Ovary (tissue), 3 donors: ENCODE measurements around the gene SH3RF3.

Source experiments
- EP300 ChIP-seq: sonication (generic); formaldehyde crosslinking; IDR thresholded peaks from one replicate; pipeline ENCODE4 v1.6.1; 2017; ENCODE audit warnings: antibody characterized with exemption
- TF ChIP-seq, protein P1 (sequence below), 3 donors: fragments of 450-650 bp in 2 of 3; fragments of 200-600 bp in 1 of 3; IDR thresholded peaks; one replicate each; pipeline versions ENCODE4 v1.5.1 to v1.8.0; 2016 to 2022; ENCODE audit warnings: antibody characterized with exemption in 3 of 3, mild to moderate bottlenecking in 1 of 3
- donor health status: DM: no; HTN: no; CAD: no.

DNA sequence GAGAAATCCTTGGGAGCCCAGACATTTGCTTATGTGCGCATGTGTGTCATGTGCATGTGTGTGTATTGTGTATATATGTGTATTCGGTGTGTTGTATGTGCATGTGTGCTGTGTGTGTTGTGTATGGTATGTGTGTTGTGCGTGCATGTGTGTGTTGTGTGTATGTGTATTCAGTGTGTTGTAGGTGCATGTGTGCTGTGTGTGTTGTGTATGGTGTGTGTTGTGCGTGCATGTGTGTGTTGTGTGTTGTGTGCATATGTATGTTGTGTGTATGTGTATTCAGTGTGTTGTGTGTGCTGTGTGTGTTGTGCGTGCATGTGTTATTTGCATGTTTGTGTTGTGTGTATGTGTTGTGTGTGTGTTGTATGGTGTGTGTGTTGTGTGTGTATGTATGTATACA lies 136.9 kb downstream of the SH3RF3 start:
- TF ChIP-seq, protein P1, sequence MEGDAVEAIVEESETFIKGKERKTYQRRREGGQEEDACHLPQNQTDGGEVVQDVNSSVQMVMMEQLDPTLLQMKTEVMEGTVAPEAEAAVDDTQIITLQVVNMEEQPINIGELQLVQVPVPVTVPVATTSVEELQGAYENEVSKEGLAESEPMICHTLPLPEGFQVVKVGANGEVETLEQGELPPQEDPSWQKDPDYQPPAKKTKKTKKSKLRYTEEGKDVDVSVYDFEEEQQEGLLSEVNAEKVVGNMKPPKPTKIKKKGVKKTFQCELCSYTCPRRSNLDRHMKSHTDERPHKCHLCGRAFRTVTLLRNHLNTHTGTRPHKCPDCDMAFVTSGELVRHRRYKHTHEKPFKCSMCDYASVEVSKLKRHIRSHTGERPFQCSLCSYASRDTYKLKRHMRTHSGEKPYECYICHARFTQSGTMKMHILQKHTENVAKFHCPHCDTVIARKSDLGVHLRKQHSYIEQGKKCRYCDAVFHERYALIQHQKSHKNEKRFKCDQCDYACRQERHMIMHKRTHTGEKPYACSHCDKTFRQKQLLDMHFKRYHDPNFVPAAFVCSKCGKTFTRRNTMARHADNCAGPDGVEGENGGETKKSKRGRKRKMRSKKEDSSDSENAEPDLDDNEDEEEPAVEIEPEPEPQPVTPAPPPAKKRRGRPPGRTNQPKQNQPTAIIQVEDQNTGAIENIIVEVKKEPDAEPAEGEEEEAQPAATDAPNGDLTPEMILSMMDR (IDR thresholded peaks at IDR 0.05), result no peak
- TF ChIP-seq EP300, result no peak
